ENCODE measurements around the gene ZP1. TPM values are rescaled to one million over a fixed set of nuclear protein-coding genes. Genes with fewer than 3 reads are reported as not detected.

ZP1 gene
- total RNA-seq, 1 donor from 2014 or later: 0.66 TPM

DNA sequence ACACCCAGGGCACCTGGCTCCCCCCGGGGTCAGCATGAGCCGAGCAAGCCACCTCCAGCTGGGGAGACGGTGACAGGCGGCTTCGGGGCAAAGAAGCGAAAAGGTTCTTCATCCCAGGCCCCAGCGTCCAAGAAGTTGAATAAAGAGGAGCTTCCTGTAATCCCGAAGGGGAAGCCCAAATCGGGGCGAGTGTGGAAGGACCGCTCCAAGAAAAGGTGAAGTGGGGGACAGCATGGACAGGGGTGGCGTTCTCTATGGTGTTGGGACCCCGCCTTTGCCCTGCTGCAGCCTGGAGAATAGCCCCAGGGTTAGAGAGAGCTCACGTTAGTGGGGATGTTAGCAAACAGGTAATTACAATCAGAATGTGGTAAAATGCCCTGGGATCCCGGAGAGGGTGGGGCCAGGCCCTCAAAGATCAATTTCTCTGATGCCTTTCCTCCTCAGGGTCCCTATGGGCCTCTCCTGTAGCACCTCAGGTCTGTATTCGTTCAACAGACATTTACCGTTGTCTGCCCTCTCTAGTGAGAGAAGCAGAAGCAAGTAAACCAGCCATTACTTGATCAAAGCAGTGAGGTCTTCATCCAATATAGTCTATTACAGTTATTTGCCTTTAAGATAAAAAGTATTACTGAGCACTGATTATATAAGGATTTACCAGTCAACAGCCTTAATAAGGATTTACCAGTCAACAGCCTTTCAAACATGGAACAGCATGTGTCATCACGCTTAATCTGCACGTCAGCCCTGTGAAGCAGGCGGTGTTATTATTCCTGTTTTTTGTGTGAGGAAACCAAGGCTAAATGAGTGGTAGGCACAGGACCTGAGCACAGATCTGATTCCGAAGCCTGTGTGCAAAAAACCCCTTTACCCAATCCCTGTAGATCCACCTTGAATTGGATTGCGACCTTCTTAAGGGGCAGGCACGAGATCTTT is 24.4 kb upstream of the ZP1 start:
- intact Hi-C loops (cut with micrococcal nuclease): loop anchor here (1.0 to 2.0 kb wide), 3 partner anchors 16 to 72 kb away; partner anchors contain the start of genes PRPF19 and TMEM109

DNA sequence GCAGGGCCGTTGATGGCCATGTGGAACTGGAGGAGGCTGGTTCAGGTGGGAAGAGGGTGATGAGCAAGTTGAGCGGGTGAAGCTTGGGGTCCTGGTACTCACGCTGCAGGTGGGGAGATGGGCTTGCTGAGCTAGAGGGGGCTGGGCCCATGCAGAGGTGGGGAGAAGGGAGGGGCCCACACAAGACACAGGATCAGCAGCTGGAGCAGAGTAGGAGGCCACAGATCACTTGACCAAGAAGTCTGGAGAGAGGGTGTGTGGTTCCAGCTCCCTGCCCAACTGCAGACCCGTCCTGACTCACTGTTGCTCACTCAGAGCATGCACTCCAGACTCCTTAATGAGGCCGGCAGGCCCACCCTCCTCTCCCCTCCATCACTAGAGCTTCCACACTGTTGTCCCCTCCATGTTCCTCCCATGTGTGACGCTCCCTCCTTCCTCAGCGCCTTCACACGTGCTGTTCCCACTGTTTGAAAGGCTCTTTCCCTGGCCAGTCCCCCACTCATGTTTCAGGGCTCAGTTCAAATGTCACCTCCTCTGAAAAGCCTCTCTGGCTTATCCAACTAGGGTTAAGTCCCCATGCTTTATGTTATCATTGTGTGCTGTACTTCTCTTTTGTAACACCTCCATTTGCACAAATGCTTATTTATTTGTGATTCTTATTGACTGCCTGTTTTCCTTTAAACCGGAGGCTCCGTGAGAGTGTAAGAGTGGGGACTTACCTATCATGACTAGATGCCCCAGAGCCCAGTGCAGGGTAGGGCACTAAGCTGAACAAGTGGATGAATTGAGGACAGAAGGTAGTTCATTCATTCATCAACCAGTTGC is 23.1 kb upstream of the ZP1 start:
- intact Hi-C loops (cut with micrococcal nuclease): no loop called here

DNA sequence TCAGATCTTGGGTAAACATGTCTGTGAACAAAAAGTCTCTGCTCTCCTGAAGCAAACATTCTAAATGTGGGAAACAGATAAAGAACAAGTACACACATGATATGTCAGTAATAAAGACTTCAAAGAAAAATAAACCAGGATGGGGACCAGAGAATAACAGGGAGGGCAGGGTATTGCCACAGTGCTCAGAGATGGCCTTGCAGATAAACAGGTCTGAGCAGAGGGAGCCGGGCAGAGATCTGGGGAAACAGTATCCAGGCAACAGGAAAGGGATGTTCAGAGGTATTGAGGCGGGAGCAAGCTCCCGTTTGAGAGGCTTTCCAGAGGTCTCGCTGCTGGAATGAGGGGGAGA is 22.5 kb upstream of the ZP1 start:
- intact Hi-C loops (cut with micrococcal nuclease): no loop called here

DNA sequence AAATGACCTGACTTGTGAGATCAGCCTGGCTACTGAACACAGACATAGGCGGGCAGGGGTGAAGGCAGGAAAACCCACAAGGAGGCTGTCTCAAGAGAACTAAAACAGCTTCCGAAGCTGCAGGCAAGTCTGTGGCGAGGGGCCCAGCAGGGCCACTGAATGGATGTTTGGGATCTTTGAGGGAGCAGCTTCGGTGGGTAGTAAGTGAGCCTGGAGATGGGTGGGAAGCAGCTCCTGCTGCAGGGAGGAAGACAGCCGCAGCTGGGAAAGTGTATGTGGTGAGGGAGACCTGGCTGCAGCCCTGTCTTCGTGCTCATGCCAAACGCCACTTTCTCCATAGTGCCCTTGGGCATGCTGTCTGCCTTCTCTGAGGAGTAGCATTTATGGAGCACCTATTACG is 22.0 kb upstream of the ZP1 start:
- intact Hi-C loops (cut with micrococcal nuclease): no loop called here

DNA sequence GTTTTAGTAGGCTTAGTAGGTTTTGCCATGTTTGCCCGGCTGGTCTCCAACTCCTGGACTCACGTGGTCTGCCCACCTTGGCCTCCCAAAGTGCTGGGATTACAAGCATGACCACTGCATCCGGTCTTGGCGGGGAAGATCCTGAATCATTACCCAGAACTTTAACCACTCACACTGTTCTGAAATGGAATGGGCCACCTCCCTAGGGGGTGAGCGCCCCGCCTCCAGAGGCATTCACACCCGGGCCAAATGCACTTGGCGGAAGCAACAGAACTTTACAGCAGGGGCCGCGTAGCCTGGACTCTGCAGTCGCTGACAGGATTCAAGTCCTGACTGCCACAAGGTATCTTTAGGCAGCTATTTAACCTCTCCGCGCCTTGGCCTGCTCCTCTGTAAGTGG is 20.1 kb upstream of the ZP1 start:
- intact Hi-C loops (cut with micrococcal nuclease): no loop called here

DNA sequence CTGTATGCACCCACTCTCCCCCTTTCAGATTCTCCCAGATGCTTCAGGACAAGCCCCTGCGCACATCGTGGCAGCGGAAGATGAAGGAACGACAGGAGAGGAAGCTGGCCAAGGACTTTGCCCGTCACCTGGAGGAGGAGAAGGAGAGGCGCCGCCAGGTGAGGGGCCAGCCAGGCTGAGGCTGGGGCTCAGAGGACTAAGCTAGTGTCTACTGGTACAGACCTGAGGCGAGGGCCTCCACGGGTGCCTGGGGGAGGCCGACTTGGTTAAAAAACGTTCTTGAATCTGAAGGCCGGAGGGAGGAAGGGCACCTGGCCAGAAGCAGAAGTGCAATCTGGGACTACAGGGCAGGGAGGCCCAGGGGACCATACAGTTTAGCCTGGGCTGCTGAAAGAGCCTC is 19.4 kb upstream of the ZP1 start:
- intact Hi-C loops (cut with micrococcal nuclease): no loop called here

DNA sequence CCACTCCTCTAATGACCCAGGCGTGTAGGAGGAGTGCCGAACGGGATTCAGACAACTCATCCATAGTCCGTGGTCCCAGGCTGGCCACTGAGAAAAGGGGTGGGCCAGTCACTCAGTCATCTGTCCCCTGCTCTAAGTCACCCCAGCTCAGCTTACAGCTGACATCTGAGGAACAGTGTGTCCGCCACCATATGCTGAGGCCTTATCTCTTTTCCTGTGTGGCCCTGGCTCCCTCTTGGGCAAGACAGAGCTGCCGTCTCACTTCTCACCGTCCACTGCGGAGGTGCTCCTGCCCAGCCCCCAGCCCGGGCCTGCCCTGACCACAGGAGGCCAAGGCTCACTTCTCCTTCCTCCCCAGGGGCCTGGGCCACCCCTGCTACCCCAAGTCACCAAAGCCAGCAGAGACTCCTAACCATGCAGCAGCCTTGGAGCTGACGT is 18.6 kb upstream of the ZP1 start:
- intact Hi-C loops (cut with micrococcal nuclease): no loop called here

DNA sequence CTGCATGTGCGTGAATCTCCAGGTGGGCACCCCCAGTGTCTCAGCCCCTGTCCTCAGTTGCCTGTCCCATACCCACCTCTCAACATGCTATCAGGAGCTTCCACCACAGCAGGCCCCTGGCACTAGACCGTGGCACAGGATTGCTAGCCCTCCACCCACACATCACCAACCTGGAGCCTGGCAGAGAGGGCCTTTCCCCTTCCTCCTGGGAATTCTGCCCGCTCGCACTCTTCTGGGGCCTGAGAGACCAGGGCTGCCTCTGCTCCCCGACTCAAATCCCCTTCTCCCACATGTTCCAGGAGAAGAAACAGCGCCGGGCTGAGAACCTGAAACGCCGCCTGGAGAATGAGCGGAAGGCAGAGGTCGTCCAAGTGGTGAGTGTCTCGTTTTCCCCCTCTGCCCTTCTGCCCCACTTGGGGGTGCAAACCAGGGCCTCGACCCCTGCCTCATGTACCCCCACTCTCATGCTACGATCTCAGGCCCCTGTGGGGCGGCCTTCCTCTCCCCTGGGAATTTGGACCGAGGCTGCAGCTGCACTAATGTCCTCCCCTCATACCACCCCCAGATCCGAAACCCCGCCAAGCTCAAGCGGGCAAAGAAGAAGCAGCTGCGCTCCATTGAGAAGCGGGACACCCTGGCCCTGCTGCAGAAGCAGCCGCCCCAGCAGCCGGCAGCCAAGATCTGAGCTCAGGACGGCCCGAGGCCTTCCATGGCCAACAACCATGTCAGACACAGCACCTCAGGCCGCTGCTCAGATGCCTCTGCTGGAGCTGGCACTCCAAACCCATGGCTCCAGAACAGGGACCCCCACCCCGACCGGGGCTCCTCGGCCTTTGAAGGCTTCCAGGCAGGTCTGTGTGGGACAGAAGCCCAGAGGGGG is 17.5 kb upstream of the ZP1 start:
- intact Hi-C loops (cut with micrococcal nuclease): no loop called here

DNA sequence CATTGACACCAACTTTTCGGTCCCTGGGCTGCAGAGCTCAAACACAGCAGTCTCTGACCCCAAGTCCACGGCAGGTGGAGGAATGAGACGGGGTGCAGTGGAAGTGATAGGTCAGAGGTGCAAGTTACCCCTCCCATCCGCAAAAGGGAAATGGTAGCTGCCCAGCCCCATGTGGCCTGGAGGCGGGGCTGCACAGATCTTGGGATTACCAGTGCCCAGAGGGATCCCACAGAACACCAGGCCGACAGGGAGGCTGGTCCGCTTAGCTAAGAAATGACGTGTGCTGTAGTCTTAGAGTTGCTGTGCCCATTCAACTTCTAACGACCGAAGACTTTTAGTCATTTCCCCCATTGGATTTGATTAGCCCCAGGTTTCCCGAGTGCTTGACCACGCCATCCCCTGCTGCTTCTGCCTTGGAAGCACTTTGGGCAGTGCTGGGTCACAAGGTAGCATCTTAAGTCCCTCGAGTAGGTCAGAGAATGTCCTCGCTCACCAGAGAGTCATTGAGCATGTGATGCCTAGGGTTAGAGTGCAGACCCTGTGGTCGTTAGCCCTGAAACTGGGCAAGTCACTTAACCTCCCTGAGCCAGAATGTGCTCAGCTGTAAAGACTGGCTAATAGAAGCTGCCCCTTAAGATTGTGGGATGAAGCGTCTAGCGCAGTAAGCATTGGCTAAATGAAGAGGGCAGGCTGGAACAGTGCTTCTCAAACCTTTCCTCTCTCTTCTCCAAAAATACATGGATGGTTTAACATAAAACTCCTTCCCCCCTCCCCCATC is 15.8 kb upstream of the ZP1 start:
- intact Hi-C loops (cut with micrococcal nuclease): no loop called here

DNA sequence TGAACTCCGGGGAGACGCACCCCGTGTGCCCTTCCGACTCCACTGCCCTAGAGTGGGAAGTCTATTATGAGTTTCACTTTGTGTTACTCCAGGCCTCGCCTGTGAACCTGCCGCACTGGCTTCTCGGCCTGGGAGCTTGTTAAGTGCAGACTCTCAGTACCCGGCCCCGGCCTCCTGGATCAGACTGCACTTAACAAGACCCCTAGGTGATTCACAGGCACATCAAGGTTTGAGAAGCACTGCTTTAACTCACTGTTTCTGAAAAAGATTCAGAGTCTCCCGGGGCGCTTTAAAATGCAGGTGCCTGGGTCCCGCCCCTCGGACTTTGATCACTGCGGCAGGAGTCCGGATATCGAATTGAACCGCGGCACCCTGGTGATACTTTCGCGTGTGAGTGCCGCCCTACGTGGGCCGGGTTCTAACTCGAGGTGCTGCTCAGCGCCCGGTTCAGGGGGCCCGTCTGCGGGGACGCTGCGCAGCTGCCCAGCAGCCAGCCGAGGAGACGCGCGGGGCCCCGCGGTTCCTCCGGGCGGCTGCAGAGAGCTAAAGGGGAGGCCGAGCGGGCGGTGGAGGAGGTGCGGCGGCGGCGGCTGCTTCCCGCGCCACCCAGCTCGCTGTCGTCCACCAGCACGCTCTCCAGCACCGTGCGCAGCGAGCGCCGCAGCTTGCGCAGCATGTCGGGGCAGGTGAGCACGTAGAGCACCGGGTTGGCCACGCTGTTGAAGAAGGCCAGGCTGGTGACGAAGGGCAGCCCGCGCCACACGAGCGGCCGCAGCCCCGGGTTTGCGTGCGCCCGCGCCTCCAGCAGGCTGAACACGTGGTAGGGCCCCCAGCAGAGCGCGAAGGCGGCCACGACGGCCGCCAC is 15.0 kb upstream of the ZP1 start:
- intact Hi-C loops (cut with micrococcal nuclease): no loop called here

DNA sequence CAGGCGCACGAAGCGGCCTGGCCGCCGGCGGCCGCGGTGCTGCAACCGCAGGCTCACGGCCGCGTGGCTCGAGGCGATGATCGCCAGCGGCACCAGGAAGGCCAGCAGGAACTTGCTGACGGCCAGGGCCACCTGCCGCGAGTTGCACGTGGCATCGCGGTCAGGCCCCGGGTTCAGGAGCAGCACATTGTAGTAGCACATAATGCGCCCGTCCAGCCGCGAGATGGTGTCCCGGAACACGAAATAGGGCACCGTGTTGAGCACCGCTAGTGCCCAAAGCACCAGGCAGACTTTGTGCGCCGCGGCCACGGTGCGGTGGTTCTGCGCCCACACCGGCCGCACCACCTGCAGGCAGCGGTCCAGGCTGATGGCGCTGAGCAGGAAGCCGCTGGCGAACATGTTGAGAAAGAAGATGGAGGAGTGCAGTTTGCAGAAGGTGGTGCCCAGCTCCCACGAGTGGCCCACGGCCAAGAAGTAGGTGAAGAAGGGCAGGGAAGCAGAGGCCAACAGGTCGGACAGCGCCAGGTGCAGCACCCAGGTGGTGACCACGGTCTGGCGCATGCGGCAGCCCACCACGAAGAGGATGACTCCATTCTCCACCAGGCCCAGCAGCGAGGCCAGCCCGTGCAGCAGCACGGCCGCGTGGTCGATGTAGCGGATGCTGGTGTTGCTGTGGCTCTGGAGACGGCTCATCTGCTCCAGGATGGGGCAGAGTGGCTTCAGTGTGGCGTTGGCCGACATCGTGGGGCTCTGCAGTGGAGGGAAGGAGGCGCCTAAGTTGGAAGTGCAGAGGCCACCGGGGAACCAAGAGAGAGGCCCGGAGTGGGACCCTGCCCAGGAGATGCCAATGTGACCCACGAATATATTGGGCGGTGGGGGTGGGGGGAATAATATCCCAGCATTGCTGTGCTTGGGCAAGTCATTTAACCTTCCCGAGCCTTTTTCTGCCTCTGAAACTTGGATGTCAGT is 14.1 kb upstream of the ZP1 start:
- intact Hi-C loops (cut with micrococcal nuclease): no loop called here

DNA sequence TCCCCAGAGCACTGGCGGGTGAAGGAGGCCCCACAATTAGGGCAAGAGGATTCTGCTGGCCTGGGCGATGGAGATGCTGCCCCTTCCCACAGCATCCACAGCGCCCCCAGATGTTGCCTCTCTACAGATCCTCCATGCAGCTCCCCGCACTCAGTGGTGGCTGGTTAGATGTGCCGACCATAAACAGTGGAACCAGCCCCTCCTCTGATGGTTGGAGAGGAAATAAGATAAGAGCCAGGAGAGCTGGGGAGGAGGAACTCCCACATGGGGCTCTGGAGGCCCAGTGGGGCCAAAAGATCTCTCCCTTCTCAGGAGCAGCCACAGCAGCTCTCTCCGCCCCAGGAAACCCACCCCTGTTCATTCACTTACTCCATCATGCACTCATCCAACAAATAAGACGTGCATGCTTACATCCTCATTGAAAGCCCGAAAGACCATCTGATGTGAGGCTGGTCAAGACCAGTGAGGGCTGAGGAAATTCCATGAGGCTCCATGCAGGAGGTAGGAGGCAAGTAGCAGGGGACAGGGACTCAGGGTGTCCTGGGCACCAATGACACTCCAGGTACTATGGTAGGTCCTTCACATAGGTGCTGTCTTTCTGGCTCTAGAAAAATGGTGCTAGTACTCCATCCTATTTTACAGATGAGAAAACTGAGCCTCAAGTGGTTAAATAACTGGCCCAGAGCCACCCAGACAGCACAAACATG is 13.0 kb upstream of the ZP1 start:
- intact Hi-C loops (cut with micrococcal nuclease): no loop called here

DNA sequence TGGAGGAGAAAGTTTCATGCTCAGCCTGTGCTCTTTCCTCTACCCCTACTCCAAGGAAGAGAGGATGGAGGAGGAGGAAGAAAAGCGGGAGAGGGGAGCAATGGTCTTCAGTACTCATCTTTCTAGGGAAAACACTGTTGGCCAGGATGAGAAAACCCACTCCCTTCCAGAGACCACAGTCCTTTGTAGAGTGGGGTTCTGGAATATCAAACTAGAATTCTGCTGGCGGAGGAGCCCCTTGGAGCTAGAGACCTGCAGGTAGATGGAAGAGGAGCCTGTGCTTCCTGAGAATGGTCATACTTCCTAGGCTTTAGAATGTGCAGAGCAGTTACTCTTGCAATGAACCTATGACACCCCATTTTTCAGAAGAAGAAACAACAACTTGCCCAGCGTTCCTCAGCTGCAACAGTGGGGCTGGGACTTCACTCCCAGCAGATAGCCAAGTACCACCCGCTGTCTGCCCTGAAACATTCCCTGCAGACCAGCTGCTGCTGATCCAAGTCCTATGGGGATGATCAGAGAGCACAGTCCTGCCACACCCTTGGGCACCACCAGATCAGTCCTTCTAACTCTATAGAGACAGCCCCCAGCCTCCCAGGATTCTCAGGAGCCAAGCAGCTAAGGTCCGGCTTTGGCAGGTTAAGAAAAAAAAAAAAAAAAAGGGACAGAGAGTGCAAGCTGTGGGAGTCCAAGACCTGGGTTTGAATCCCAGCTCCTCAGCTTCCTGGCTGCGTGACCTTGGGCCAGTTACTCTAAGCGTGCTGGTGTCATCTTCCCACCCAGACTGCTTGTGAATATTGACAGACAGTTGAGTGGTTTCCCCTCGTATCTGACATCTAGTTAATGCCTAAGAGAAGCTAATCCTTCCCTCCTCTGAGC is 12.3 kb upstream of the ZP1 start:
- intact Hi-C loops (cut with micrococcal nuclease): no loop called here

DNA sequence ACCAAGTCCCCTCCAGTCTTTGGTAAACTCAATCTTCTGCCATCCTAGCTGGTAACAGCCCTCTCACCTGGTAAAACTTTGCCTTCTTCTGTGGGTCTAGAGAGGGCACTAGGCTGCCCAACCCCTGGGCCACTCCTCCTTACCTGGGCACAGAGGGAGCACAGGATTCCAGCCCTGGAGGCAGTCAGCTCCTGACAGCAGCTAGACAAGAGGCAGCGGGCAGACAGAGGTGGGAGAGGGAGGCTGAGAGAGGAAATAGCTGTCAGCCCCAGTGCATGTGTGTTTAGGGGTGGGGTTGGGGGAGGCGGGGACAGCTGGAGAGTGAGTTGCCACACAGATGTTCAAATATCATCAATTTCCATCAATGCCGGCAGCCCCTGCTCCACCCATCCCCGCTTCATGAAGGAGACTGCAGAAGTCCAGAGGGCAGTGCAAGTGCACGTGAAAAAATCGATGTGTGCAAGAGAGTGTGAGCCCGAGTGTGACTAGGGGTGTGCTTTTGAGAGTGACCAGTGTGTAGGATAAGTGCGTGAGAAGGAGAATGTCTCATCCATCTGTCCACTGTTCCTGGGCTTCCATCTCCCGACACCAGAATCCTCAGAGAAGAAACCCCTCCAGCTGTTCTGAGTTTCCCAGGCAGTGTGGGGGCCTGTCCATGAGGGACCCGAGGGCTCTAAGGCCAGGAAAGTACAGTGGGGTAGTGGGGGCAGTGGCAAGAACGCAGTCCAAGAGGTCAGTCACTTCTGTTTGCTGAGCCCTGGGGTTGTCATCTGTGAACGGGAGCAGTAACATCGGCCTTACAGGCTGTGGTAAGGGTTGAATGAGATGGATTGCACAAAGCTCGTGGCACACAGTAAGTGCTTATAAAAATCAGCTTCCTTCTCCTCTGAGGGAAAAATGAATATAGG is 11.4 kb upstream of the ZP1 start, which contains the start of gene PTGDR2:
Gene PTGDR2, minus strand, starts transcription at position 225 of the 908 bp plus-strand sequence. CDS start 2,228 bp downstream, outside the sequence.
- intact Hi-C loops (cut with micrococcal nuclease): no loop called here
